H1 (cell line): Measurements from ENCODE around the gene DYRK1A. TPM values are rescaled to one million over a fixed set of nuclear protein-coding genes. Genes with fewer than 3 reads are reported as not detected.

ENCODE experiments used
- BACH1 ChIP-seq: IDR thresholded peaks from 2 replicates; pipeline ENCODE4 v1.6.1; 2012; ENCODE audit warnings: low read length, improper control_type of control experiment
- MAFK ChIP-seq: IDR thresholded peaks from 2 replicates; pipeline ENCODE4 v1.6.1; 2012; ENCODE audit warnings: low read depth, mild to moderate bottlenecking, improper control_type of control experiment, low read length
- POLR2A ChIP-seq, 2 experiments: IDR thresholded peaks; 1 replicate in 1 of 2; 2 replicates in 1 of 2; pipeline ENCODE4 v1.6.1; 2011; ENCODE audit warnings: low read depth in 2 of 2, low read length in 2 of 2, mild to moderate bottlenecking in 2 of 2; ENCODE audit errors: control extremely low read depth in 1 of 2
- polyA plus RNA-seq, 7 experiments: library from polyadenylated mRNA; depleted of rRNA in 3 of 7; stranded (reverse) in 5 of 7; unstranded in 2 of 7; fragments of >200 nt in 5 of 7; fragments of 200-250 nt in 2 of 7; gene quantifications; 1 replicate in 5 of 7; 2 replicates in 1 of 7; 4 replicates in 1 of 7; pipeline versions ENCODE4 v1.2.1 to v1.2.3, GENCODE V29; 2011 to 2013; ENCODE audit warnings: missing spikeins in 2 of 7, mixed read lengths in 2 of 7
- total RNA-seq: library from RNA; stranded (reverse); fragmentation: NEBNext Ultra II Directional; extraction: Animal tissue kit (Norgen Biotek cat#: 25700); gene quantifications from 2 replicates; pipeline ENCODE4 v1.2.1, GENCODE V29; 2021
- TF ChIP-seq, protein P1 (sequence below): fragments of 300-600 bp; sonication (generic); IDR thresholded peaks from 2 replicates; pipeline ENCODE4 v1.7.1; 2012; ENCODE audit warnings: low read length, moderate library complexity, mild to moderate bottlenecking, inconsistent platforms; ENCODE audit not compliant: insufficient replicate concordance

The DYRK1A gene
- total and polyA plus RNA-seq, 2 of the 8 experiments (the other 6 are each of a cell fraction or from before 2014, with no cell fraction given), result 61.1 to 62.2 TPM

GRCh38 chr21:37380349-37381323, 14.1 kb downstream of the DYRK1A start (continued):
- TF ChIP-seq, protein P1, sequence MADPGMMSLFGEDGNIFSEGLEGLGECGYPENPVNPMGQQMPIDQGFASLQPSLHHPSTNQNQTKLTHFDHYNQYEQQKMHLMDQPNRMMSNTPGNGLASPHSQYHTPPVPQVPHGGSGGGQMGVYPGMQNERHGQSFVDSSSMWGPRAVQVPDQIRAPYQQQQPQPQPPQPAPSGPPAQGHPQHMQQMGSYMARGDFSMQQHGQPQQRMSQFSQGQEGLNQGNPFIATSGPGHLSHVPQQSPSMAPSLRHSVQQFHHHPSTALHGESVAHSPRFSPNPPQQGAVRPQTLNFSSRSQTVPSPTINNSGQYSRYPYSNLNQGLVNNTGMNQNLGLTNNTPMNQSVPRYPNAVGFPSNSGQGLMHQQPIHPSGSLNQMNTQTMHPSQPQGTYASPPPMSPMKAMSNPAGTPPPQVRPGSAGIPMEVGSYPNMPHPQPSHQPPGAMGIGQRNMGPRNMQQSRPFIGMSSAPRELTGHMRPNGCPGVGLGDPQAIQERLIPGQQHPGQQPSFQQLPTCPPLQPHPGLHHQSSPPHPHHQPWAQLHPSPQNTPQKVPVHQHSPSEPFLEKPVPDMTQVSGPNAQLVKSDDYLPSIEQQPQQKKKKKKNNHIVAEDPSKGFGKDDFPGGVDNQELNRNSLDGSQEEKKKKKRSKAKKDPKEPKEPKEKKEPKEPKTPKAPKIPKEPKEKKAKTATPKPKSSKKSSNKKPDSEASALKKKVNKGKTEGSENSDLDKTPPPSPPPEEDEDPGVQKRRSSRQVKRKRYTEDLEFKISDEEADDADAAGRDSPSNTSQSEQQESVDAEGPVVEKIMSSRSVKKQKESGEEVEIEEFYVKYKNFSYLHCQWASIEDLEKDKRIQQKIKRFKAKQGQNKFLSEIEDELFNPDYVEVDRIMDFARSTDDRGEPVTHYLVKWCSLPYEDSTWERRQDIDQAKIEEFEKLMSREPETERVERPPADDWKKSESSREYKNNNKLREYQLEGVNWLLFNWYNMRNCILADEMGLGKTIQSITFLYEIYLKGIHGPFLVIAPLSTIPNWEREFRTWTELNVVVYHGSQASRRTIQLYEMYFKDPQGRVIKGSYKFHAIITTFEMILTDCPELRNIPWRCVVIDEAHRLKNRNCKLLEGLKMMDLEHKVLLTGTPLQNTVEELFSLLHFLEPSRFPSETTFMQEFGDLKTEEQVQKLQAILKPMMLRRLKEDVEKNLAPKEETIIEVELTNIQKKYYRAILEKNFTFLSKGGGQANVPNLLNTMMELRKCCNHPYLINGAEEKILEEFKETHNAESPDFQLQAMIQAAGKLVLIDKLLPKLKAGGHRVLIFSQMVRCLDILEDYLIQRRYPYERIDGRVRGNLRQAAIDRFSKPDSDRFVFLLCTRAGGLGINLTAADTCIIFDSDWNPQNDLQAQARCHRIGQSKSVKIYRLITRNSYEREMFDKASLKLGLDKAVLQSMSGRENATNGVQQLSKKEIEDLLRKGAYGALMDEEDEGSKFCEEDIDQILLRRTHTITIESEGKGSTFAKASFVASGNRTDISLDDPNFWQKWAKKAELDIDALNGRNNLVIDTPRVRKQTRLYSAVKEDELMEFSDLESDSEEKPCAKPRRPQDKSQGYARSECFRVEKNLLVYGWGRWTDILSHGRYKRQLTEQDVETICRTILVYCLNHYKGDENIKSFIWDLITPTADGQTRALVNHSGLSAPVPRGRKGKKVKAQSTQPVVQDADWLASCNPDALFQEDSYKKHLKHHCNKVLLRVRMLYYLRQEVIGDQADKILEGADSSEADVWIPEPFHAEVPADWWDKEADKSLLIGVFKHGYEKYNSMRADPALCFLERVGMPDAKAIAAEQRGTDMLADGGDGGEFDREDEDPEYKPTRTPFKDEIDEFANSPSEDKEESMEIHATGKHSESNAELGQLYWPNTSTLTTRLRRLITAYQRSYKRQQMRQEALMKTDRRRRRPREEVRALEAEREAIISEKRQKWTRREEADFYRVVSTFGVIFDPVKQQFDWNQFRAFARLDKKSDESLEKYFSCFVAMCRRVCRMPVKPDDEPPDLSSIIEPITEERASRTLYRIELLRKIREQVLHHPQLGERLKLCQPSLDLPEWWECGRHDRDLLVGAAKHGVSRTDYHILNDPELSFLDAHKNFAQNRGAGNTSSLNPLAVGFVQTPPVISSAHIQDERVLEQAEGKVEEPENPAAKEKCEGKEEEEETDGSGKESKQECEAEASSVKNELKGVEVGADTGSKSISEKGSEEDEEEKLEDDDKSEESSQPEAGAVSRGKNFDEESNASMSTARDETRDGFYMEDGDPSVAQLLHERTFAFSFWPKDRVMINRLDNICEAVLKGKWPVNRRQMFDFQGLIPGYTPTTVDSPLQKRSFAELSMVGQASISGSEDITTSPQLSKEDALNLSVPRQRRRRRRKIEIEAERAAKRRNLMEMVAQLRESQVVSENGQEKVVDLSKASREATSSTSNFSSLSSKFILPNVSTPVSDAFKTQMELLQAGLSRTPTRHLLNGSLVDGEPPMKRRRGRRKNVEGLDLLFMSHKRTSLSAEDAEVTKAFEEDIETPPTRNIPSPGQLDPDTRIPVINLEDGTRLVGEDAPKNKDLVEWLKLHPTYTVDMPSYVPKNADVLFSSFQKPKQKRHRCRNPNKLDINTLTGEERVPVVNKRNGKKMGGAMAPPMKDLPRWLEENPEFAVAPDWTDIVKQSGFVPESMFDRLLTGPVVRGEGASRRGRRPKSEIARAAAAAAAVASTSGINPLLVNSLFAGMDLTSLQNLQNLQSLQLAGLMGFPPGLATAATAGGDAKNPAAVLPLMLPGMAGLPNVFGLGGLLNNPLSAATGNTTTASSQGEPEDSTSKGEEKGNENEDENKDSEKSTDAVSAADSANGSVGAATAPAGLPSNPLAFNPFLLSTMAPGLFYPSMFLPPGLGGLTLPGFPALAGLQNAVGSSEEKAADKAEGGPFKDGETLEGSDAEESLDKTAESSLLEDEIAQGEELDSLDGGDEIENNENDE, result no peak
- TF ChIP-seq MAFK (peak; percentile 27; the same call in 1 of the 2 replicates), BACH1 (peak; percentile 62), POLR2A (IDR thresholded peaks at IDR 0.05; ENCODE audit: control extremely low read depth in 1 of 2, low read depth in 2 of 2, low read length in 2 of 2) (peak in 1 of 2 experiments; percentile 29; a peak in 1 of 3 replicates)
- TF ChIP-seq, all 59 proteins: peak for 4
